BE2C (cell line): ENCODE data around the gene PIGH.
"Not testable (repeated sequence)": the region's sequence is repeated elsewhere in the genome, so short reads cannot be mapped to it uniquely, and the experiment has no call there.

Experiments
- DNase-seq: peaks from one replicate; pipeline ENCODE4 v3.0.0-alpha.2; 2020
- H3K27me3 ChIP-seq: fragments of 250-450 bp; sonication (Bioruptor Pico); 2 replicates; pipeline ENCODE4 v1.5.1; 2020; ENCODE audit warnings: mild to moderate bottlenecking
- H3K36me3 ChIP-seq: fragments of 250-450 bp; sonication (Bioruptor Pico); 2 replicates; pipeline ENCODE4 v1.5.1; 2020; ENCODE audit warnings: mild to moderate bottlenecking
- H3K4me1 ChIP-seq: fragments of 250-450 bp; sonication (Bioruptor Pico); 2 replicates; pipeline ENCODE4 v1.5.1; 2020
- H3K4me3 ChIP-seq: 2 replicates; pipeline ENCODE4 v1.5.1; 2011; ENCODE audit warnings: low read depth, low read length
- H3K9me3 ChIP-seq: fragments of 250-450 bp; sonication (Bioruptor Pico); 2 replicates; pipeline ENCODE4 v1.5.1; 2020
- TF ChIP-seq, protein P1 (sequence below): IDR thresholded peaks from 2 replicates; pipeline ENCODE4 v1.5.1; 2012; ENCODE audit warnings: mild to moderate bottlenecking, low read depth, low read length

PIGH gene

DNA sequence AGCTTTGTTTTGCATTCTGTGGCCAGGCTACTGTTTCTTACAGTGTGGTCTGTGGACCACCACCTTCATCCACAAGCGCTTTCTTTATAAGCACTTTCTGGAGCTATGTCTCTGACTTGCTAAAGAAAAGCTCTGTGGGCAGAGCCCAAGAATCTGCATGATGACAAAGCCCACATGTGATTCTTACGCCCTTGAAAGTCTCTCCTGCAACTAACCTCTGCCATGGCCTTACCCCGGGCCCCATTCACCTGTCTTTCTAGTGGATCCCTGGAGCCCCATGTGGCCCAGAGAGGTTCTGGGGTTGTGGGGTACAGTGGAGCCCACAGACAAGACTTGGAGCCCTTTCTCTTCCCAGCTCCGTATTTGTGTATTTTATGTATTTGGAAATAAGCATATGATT is 50.3 kb downstream of the PIGH start:
- no peak for DNase-seq
- no peaks in the 10 kb centered on the region for H3K4me1 ChIP-seq
- TF ChIP-seq, protein P1, sequence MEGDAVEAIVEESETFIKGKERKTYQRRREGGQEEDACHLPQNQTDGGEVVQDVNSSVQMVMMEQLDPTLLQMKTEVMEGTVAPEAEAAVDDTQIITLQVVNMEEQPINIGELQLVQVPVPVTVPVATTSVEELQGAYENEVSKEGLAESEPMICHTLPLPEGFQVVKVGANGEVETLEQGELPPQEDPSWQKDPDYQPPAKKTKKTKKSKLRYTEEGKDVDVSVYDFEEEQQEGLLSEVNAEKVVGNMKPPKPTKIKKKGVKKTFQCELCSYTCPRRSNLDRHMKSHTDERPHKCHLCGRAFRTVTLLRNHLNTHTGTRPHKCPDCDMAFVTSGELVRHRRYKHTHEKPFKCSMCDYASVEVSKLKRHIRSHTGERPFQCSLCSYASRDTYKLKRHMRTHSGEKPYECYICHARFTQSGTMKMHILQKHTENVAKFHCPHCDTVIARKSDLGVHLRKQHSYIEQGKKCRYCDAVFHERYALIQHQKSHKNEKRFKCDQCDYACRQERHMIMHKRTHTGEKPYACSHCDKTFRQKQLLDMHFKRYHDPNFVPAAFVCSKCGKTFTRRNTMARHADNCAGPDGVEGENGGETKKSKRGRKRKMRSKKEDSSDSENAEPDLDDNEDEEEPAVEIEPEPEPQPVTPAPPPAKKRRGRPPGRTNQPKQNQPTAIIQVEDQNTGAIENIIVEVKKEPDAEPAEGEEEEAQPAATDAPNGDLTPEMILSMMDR, result no peak

DNA sequence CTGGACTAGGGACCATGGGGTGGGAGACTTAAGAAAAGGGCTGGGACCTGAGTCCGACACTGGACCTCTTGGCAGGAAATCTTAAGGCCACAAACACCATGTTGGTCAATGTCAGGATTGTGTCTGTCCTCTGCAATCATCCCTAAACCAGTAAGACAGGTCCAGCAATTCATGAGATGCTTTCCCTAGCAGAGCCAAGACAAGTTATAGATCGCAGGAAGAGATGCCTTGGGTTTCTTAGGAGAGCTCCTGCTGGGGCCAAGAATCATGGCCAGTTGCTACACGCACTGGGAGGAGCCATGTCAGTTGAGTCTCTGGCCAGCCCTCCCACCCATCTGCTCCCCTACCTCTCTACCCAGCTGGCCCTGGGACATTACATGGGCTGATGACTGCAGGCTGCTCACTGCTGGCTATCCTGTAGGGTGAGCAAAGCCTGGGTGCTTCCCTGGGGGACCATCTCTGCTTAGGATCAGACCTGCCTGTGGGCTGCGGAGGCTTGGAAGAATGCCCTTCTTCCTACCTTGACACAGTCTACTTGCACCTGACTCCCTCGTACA is 52.8 kb downstream of the PIGH start:
- TF ChIP-seq, protein P1, result no peak
- Histone ChIP-seq H3K36me3 (no peaks in the 10 kb centered on the region), H3K9me3 (no peaks in the 10 kb centered on the region), H3K27me3 (no peaks in the 10 kb centered on the region), H3K4me3 (no peak overlapping the region), H3K4me1 (no peaks in the 10 kb centered on the region)
- DNase-seq, result no peak

More for the DNA sequence above, 50.3 kb downstream of the PIGH start:
- Histone ChIP-seq H3K27me3 (no peaks in the 10 kb centered on the region), H3K4me3 (no peak overlapping the region), H3K9me3 (no peaks in the 10 kb centered on the region), H3K36me3 (no peaks in the 10 kb centered on the region)

DNA sequence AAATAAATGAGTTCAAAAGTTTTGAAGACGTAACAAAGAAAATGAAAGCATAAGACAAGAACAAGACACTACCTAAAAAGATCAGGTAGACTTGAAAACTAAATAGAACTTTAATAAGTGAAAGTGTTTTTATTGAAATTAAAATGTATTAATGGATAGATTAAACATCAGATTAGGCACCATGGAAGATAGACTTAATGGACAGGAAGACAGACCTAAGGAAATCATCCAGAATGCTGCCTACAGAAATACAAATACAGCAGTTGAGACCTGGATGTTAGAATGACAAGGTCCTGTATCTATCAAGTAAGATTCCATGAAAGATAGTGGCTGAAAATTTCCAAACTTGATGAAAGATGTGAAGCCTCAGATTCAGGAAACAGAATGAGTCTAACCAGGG is 55.5 kb downstream of the PIGH start:
- no peak for DNase-seq
- H3K27me3 ChIP-seq, result no peaks in the 10 kb centered on the region
- H3K9me3 ChIP-seq, result no peaks in the 10 kb centered on the region
- H3K36me3 ChIP-seq, result no peaks in the 10 kb centered on the region
- TF ChIP-seq, protein P1, result no peak
- no peak overlapping the region for H3K4me3 ChIP-seq
- H3K4me1 ChIP-seq, result no peaks in the 10 kb centered on the region

DNA sequence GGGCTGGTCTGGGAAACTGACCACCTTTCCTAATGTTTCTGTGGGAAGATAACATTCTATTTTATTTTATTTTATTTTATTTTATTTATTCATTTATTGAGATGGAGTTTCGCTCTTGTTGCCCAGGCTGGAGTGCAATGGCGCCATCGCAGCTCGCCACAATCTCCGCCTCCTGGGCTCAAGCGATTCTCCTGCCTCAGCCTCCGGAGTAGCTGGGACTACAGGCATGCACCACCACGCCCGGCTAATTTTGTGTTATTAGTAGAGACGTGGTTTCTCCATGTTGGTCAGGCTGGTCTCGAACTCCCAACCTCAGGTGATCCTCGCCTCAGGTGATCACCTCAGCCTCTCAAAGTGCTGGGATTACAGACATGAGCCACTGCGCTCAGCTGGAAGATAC is 57.4 kb downstream of the PIGH start:
- not testable (repeated sequence) for H3K27me3 ChIP-seq, H3K36me3 ChIP-seq

DNA sequence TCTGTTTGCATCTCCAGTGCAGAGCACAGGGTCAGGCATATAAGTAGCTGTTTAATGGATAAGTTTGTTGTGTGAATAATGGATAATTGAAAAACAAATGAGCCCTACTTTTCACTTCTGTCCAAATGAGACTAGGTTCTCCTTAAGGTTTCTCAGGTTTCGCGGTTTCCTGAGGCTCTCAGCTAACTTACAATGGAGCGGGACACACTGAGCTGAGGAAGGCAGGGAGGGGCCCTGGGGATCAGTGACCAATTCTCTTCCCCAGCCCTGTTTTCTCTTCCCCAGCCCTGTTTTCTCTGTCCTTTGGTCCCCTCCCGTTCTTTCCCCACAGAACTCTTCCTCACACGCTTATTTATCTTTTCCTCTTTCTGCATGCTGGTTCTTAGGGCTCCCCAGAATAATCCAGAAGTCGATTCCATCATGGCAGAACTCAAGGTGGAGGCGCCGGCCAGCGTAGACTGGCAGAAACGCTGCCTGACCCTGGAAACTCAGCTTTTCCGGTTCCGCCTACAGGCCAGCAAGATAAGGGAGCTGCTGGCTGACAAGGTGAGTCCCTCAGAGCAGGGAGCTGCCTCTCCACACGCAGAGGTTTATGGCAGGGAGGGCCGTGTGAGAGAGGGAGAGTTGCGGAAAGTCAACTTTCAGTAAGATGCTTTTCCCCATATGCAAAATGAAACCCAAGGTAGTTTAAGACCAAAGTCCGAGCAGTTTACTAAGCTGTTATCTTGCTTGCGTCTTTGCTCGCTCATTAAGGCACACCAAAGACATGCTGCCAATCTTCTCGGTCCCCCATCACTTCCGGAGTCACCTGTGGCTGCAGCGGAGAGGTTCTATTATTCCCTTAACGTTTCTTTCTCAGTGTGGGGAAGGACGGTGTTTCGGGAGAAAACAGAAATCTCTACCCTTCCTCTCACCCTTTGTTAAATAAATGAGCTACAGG is 58.4 kb downstream of the PIGH start:
- DNase-seq, result no peak
- Histone ChIP-seq H3K4me3 (no peak overlapping the region), H3K4me1 (no peaks in the 10 kb centered on the region), H3K9me3 (no peaks in the 10 kb centered on the region), H3K27me3 (no peaks in the 10 kb centered on the region), H3K36me3 (no peaks in the 10 kb centered on the region)
- TF ChIP-seq, protein P1, result no peak

More for the DNA sequence above, 57.4 kb downstream of the PIGH start:
- H3K4me1 ChIP-seq, H3K4me3 ChIP-seq, H3K9me3 ChIP-seq, DNase-seq: not testable (repeated sequence)
